Measurements from ENCODE around the gene LRRC46. TPM values are rescaled to one million over a fixed set of nuclear protein-coding genes. Genes with fewer than 3 reads are reported as not detected.

The LRRC46 gene
- total and polyA plus RNA-seq, 2 of the 13 experiments (the other 11 are each of a cell fraction or from before 2014, with no cell fraction given) = 0.09 TPM

DNA sequence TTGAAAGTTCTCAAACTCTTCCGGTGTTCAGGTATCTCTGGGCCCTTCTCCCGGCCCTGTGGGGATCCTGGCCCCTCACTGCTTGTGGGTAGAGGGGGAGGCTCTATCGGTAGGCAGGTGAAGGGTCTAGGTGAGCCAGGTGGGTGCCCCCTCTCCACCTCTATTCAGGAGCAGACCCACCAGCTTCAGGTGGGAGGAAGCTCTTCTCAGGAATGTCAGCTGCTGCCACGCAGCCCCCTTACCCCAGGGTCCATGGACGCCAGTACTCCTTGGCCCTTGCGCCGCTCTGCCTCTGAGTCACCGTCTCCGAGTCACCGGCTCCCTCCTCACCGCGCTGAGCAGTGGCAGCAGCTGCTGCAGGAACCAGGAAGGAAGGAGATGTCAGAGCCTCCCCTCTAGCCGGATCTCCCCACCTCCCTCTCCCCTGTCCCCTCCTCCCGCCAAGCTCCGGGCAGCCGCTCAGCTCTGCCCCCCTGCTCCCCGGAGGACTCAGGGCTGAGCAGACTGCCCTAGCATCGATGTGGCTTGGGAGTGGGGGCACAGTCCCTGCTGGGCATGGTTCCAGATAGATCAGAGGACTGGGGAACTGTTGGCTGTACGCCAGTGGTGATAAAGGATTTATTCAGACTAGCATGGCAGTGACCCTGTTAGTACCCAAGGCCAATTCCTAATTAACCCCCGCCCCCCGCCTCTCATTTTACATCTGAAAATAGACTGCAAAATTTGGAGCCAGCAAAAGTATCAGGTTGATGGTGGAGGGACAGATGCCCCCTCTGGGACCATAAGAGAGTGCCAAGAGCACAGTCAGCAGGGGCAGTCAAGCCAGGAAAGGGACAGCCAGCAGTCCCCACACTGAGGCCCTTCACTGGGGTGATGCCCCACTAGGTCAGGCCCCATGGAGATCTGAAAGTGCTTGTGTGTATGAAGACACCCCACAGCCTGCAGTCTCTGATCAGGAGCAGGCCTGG lies 9.8 kb upstream of the LRRC46 start, which contains the start of gene OSBPL7 (continued):
- TF ChIP-seq, protein P1, sequence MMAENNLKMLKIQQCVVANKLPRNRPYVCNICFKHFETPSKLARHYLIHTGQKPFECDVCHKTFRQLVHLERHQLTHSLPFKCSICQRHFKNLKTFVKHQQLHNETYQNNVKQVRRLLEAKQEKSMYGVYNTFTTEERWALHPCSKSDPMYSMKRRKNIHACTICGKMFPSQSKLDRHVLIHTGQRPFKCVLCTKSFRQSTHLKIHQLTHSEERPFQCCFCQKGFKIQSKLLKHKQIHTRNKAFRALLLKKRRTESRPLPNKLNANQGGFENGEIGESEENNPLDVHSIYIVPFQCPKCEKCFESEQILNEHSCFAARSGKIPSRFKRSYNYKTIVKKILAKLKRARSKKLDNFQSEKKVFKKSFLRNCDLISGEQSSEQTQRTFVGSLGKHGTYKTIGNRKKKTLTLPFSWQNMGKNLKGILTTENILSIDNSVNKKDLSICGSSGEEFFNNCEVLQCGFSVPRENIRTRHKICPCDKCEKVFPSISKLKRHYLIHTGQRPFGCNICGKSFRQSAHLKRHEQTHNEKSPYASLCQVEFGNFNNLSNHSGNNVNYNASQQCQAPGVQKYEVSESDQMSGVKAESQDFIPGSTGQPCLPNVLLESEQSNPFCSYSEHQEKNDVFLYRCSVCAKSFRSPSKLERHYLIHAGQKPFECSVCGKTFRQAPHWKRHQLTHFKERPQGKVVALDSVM (CRISPR knock-in tag; IDR thresholded peaks at IDR 0.05) = no peak
- TF ChIP-seq, protein P2, sequence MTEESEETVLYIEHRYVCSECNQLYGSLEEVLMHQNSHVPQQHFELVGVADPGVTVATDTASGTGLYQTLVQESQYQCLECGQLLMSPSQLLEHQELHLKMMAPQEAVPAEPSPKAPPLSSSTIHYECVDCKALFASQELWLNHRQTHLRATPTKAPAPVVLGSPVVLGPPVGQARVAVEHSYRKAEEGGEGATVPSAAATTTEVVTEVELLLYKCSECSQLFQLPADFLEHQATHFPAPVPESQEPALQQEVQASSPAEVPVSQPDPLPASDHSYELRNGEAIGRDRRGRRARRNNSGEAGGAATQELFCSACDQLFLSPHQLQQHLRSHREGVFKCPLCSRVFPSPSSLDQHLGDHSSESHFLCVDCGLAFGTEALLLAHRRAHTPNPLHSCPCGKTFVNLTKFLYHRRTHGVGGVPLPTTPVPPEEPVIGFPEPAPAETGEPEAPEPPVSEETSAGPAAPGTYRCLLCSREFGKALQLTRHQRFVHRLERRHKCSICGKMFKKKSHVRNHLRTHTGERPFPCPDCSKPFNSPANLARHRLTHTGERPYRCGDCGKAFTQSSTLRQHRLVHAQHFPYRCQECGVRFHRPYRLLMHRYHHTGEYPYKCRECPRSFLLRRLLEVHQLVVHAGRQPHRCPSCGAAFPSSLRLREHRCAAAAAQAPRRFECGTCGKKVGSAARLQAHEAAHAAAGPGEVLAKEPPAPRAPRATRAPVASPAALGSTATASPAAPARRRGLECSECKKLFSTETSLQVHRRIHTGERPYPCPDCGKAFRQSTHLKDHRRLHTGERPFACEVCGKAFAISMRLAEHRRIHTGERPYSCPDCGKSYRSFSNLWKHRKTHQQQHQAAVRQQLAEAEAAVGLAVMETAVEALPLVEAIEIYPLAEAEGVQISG (CRISPR knock-in tag; IDR thresholded peaks at IDR 0.05) = peak; percentile 100
- TF ChIP-seq CHD4 (IDR thresholded peaks at IDR 0.05; ENCODE audit: borderline replicate concordance, low read length) (no peak), ELF4 (CRISPR knock-in tag; IDR thresholded peaks at IDR 0.05; ENCODE audit: borderline replicate concordance) (no peak), ZNF337 (CRISPR knock-in tag; IDR thresholded peaks at IDR 0.05; ENCODE audit: borderline replicate concordance, low read depth) (no peak), ZNF432 (CRISPR knock-in tag; IDR thresholded peaks at IDR 0.05; ENCODE audit: borderline replicate concordance) (no peak), SRF (IDR thresholded peaks at IDR 0.05; ENCODE audit: low read depth, low read length) (no peak), HOXA3 (CRISPR knock-in tag; IDR thresholded peaks at IDR 0.05) (peak; percentile 50; the same call in 1 of the 2 replicates), KAT8 (CRISPR knock-in tag; IDR thresholded peaks at IDR 0.05) (peak; percentile 98), SYNCRIP (IDR thresholded peaks at IDR 0.05; ENCODE audit: insufficient read depth, low read depth, low read length) (no peak), RFXANK (CRISPR knock-in tag; IDR thresholded peaks at IDR 0.05) (no peak)
- TF ChIP-seq, protein P3, sequence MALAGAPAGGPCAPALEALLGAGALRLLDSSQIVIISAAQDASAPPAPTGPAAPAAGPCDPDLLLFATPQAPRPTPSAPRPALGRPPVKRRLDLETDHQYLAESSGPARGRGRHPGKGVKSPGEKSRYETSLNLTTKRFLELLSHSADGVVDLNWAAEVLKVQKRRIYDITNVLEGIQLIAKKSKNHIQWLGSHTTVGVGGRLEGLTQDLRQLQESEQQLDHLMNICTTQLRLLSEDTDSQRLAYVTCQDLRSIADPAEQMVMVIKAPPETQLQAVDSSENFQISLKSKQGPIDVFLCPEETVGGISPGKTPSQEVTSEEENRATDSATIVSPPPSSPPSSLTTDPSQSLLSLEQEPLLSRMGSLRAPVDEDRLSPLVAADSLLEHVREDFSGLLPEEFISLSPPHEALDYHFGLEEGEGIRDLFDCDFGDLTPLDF (CRISPR knock-in tag; IDR thresholded peaks at IDR 0.05) = no peak
- TF ChIP-seq, protein P4, sequence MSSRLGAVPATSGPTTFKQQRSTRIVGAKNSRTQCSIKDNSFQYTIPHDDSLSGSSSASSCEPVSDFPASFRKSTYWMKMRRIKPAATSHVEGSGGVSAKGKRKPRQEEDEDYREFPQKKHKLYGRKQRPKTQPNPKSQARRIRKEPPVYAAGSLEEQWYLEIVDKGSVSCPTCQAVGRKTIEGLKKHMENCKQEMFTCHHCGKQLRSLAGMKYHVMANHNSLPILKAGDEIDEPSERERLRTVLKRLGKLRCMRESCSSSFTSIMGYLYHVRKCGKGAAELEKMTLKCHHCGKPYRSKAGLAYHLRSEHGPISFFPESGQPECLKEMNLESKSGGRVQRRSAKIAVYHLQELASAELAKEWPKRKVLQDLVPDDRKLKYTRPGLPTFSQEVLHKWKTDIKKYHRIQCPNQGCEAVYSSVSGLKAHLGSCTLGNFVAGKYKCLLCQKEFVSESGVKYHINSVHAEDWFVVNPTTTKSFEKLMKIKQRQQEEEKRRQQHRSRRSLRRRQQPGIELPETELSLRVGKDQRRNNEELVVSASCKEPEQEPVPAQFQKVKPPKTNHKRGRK (CRISPR knock-in tag; IDR thresholded peaks at IDR 0.05) = no peak
- TF ChIP-seq, protein P5, sequence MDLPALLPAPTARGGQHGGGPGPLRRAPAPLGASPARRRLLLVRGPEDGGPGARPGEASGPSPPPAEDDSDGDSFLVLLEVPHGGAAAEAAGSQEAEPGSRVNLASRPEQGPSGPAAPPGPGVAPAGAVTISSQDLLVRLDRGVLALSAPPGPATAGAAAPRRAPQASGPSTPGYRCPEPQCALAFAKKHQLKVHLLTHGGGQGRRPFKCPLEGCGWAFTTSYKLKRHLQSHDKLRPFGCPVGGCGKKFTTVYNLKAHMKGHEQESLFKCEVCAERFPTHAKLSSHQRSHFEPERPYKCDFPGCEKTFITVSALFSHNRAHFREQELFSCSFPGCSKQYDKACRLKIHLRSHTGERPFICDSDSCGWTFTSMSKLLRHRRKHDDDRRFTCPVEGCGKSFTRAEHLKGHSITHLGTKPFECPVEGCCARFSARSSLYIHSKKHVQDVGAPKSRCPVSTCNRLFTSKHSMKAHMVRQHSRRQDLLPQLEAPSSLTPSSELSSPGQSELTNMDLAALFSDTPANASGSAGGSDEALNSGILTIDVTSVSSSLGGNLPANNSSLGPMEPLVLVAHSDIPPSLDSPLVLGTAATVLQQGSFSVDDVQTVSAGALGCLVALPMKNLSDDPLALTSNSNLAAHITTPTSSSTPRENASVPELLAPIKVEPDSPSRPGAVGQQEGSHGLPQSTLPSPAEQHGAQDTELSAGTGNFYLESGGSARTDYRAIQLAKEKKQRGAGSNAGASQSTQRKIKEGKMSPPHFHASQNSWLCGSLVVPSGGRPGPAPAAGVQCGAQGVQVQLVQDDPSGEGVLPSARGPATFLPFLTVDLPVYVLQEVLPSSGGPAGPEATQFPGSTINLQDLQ (CRISPR knock-in tag; IDR thresholded peaks at IDR 0.05) = no peak
- TF ChIP-seq, protein P6, sequence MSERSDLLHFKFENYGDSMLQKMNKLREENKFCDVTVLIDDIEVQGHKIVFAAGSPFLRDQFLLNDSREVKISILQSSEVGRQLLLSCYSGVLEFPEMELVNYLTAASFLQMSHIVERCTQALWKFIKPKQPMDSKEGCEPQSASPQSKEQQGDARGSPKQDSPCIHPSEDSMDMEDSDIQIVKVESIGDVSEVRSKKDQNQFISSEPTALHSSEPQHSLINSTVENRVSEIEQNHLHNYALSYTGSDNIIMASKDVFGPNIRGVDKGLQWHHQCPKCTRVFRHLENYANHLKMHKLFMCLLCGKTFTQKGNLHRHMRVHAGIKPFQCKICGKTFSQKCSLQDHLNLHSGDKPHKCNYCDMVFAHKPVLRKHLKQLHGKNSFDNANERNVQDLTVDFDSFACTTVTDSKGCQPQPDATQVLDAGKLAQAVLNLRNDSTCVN (CRISPR knock-in tag; IDR thresholded peaks at IDR 0.05; ENCODE audit: borderline replicate concordance) = peak; percentile 57; the same call in 1 of the 2 replicates

Measured in HepG2 (cell line).